Activated CD4-positive, alpha-beta T cell treated with anti-CD3 and anti-CD28 coated beads, Interleukin-2, amount 50 U/mL, for 24 hours (primary cell): Measurements from ENCODE around the gene THY1.
"Not testable (repeated sequence)": the region's sequence is repeated elsewhere in the genome, so short reads cannot be mapped to it uniquely, and the experiment has no call there.

Source experiments
- DNase-seq, 2 donors: peaks; one replicate each; pipeline ENCODE4 v3.0.0-alpha.2; 2020; ENCODE audit warnings: low read depth in 1 of 2, low spot score in 1 of 2

THY1 gene

GRCh38 chr11:119384332-119384731 lies 38.6 kb downstream of the THY1 start:
- DNase-seq, result no peak

GRCh38 chr11:119382513-119382912 lies 40.5 kb downstream of the THY1 start:
- DNase-seq, result not testable (repeated sequence)

GRCh38 chr11:119382101-119382500 lies 40.9 kb downstream of the THY1 start:
- DNase-seq, result no peak

GRCh38 chr11:119381181-119381988 lies 41.6 kb downstream of the THY1 start, which contains the start of gene USP2:
Gene USP2 (minus strand): TSS chr11:119381690. CDS start chr11:119373480, 8,210 bp downstream.
- DNase-seq, result peak; percentile 91 to 93

- no peak for DNase-seq
These were observed 42.2 kb downstream of the THY1 start for GRCh38 chr11:119380827-119381180.

- no peak for DNase-seq
These were observed 42.7 kb downstream of the THY1 start for GRCh38 chr11:119380160-119380826.

- DNase-seq, result no peak
These were observed 44.0 kb downstream of the THY1 start for GRCh38 chr11:119378851-119379465.

- no peak for DNase-seq
These were observed 44.9 kb downstream of the THY1 start for GRCh38 chr11:119377961-119378667.

- no peak for DNase-seq
These were observed 45.7 kb downstream of the THY1 start for GRCh38 chr11:119377112-119377901.

GRCh38 chr11:119376197-119376847 lies 46.6 kb downstream of the THY1 start:
- DNase-seq, result no peak

- no peak for DNase-seq
These were observed 47.4 kb downstream of the THY1 start for GRCh38 chr11:119375337-119376196.

GRCh38 chr11:119374632-119375336 lies 48.2 kb downstream of the THY1 start:
- DNase-seq, result no peak

GRCh38 chr11:119373921-119374631 lies 48.9 kb downstream of the THY1 start:
- no peak for DNase-seq

GRCh38 chr11:119373059-119373920 lies 49.7 kb downstream of the THY1 start:
- no peak for DNase-seq

- no peak for DNase-seq
These were observed 50.5 kb downstream of the THY1 start for GRCh38 chr11:119372260-119373058.

- DNase-seq, result no peak
These were observed 51.2 kb downstream of the THY1 start for GRCh38 chr11:119371778-119372182.
